ENCODE measurements around the gene C11orf65.

C11orf65 gene

DNA sequence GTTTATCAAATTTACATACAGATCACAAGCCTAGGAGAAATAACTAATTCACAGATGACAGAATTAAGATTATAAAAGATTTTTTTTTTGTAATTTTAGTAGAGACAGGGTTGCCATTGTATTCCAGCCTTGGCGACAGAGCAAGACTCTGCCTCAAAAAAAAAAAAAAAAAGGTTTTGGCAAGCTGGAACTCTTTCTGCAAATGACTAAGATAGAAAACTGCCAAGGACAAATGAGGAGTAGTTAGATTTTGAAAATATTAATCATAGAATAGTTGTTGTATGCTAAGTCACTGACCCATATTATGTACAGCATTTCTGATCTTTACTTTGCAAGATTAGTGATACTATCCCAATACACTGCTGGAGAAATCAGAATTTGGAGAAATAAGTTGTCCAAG, 99.2 kb downstream of the C11orf65 start:
- no peak for DNase-seq

DNA sequence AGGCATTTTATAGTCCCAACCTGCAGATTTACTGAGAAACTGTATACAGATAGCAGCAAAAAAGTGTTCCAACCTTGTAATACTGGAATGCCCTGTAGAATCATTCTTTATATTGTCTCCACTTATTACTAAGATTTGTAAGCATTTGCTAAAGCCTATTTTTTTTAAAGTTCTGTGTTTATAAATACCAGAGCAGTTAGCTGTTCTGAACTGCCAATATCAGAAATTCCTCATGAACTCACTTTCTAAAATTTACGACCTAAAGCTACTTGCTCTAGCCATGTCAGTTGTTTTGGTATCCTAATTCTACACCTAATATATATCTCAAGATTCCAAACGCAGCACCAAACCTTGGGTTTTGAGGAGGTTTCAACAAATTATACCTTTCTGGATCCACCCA, 103.2 kb downstream of the C11orf65 start:
- no peak for DNase-seq

DNA sequence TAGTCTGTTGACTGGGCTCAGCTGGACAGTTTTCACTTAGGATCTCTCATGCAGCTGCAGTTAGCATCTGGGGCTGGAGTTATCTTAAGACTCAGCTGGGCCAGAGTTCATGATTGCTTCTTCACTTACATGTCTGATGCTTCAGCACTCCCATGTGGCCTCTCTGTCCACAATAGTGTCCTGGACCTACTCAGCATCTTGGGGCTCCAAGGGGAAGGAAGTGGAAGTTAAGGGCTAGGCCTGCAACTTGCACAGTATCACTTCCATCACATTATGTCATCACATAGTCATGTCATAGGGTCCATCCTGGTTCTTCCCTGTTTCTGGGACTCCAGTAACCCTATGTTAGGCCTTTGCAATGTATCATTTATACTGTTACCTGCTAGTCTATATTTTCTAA, 115.9 kb downstream of the C11orf65 start:
- DNase-seq: no peak

DNA sequence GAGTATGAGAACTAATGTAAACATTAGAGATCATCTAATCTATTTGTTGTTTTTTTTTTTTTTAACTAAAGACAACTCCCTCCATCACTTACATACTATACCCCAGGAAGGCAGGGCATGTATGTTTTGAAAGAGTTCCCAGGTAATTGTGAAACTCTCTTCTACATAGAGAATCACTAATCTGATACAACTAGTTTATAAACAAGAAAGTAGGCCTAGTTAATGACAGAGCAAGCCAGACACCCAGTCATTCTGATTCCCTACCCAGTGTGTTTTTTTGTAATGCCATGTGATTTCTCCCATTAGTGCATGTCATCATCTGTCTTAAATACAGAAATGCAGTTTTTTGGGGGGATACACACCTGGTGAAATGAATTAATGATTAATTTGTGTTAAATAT, 120.9 kb downstream of the C11orf65 start:
- no peak for DNase-seq

DNA sequence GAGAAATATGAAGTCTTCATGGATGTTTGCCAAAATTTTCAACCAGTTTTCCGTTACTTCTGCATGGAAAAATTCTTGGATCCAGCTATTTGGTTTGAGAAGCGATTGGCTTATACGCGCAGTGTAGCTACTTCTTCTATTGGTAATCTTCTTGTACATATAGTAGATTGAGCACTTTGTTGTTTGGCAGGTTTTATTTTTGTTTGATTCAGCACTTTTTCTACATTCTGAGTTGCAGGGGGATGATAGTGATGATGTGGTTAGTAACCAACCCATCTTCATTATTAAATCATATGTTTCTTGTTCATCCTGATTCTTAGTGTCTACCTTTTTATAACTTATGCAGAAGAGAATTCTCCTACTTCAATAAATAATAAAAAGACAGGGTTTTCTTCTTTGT, 121.6 kb downstream of the C11orf65 start:
- DNase-seq: no peak

DNA sequence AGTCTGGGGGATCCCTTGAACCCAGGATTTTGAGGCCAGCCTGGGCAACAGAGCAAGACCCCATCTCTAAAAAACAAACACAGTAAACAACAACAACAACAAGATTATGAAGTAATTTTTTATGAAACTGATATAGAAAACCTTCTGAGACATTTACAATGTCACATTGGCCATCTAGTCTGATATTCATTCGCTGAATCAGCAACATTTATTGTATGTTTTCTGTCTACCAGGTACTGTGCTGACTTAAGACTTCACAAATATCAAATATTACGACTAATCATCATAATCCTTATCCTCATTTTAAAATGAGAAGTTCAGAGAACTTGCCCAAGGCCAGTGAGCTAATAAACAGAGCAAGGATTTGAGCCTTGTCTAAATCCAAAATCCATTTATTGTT, 123.6 kb downstream of the C11orf65 start:
- no peak for DNase-seq

DNA sequence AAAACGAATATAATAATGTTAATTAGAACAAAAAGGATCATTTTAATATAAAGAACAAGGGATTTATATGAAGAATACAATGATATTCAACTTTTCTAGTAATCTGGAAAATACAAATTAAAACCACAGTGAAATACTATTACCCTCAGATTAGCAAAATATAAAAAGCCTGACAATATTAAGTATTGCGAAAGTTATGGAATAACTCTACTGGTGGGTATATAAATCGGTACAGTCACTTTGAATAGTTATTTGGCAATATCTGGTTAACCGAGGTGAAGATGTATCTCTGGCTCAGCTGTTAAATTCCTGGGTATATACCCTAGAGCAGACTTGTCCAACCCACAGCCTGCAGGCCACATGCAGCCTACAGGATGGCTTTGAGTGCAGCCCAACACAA, 125.7 kb downstream of the C11orf65 start:
- DNase-seq: no peak

DNA sequence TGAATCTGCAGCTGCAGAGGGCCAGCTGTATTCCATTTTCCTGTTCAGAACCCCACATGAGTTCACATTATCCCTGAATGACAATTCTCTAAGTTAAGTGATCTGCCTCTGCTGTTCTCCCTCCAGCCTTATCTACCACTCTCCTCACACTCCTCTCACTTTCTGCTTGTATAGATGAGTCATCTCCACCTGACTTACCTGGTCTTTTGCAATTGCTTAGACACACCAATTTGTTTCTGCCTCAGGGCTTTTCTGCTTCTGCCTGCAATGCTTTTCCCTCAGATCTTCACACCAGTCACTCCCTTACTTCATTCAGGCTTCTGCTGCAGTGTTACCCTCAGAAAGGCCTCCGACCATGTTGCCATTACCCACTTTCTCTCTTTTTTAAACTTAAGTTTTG, 126.4 kb downstream of the C11orf65 start:
- no peak for DNase-seq

DNA sequence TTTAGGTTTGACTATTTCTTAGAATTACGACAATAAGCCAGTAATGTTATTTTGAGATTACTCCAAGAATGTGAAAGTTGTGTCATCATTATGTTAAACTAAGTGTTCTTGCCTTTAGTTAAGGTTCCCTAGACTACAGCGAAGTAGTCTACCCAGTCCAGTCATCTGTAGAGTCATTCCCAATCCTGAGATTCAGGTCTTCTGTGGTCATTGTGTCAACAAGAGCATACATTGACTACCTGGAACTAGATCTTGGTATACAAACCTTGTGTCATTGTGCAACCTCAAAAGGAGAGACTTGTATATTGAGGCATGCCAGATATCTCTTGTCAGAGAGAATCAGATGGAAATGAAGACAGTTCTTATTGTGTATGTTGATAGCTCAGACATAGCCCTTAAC, 128.6 kb downstream of the C11orf65 start:
- DNase-seq: no peak

DNA sequence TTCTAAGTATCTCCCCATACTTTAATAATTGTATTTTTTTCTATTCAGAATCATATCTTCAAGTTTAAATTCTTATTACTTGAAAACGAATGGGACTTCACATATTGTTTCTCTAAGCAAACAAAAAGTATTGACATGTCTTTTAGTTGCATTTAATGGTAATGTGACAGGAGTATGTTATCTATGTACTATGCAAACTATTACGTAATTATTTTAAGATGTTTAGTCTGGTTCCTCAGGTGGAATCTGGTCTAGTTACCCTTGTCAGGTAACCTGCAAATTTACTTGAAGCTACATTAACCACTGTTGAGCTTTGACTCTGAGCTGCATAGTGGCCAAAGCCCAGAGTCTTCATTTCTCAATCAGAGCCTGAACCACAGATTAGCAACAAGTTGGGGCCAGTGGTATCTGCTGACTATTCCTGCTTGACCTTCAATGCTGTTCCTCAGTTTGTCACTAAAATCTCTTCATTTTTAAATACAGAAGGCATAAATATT, 133.9 kb downstream of the C11orf65 start:
- no peak for DNase-seq

Measured in activated naive CD4-positive, alpha-beta T cell treated with Interleukin-2 at 50 U/mL for 16 hours (primary cell).